ENCODE data around the gene SHQ1.
"Not testable (repeated sequence)": the region's sequence is repeated elsewhere in the genome, so short reads cannot be mapped to it uniquely, and the experiment has no call there.

Gene SHQ1

DNA sequence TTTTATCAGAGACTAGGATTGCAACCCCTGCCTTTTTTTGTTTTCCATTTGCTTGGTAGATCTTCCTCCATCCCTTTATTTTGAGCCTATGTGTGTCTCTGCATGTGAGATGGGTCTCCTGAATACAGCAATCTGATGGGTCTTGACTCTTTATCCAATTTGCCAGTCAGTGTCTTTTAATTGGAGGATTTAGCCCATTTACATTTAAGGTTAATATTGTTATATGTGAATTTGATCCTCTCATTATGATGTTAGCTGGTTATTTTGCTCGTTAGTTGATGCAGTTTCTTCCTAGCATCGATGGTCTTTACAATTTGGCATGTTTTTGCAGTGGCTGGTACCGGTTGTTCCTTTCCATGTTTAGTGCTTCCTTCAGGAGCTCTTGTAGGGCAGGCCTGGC, 134.1 kb downstream of the SHQ1 start:
- not testable (repeated sequence) for DNase-seq

GRCh38 chr3:72710471-72710870, 137.8 kb downstream of the SHQ1 start:
- not testable (repeated sequence) for DNase-seq

GRCh38 chr3:72708441-72708840, 139.8 kb downstream of the SHQ1 start:
- no peak for DNase-seq

DNA sequence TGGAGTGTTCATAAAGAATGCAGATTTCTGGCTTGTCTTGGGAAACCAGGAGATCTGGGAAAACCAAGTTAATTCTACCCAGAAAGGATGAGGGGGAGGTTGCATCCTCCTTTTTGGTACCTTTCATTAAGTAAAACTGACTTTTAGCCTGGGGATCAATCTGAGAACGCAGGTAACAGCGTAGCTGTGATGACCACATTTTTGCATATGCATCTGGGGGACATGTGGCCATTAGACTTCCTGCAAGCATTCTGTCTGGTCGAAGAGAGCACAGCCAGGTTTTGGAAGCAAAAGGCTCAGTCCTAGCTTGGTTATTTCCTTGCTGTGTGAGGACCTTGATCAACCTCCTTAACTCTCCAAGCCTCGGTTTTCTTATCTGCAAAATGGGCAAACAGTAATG, 145.2 kb downstream of the SHQ1 start:
- DNase-seq: no peak

DNA sequence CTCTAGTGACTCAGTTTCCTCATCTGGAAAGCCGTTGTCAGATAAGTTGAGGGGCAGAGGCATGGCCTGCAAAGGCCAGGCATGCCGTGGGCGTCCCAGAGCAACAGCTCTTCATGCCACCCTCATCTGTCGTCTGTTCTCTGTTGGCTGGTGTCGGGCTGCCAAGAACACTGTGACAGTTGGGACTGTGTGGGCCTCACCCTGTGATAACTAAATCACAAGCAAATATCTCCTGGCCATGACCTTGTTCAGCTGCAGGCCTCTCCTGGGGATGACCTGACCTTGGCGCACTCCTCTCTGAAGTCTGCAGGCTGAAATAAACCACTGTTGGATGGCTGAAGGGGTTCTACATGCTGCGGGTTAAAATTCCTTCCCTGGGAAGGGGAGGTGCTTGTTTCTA, 145.9 kb downstream of the SHQ1 start:
- DNase-seq: no peak

DNA sequence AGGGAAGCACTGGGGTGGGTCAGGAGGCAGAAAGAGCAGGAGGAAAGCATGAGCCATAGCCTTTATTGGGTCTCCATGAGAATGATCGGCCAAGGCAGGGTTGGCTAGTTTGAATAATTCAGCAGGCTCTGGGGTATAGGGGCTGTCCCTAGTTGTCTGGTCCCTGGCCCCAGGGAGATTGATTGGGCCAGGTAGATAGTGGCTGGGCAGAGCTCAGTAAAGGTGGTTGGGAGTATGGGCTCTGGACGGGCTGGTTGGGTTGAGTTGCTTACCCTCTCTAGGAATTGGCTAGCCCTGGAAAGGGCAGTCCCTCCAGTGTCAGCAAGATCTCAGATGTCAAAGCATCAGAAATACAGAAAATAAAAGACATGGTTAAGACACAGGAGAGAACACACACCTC, 148.1 kb downstream of the SHQ1 start:
- no peak for DNase-seq

DNA sequence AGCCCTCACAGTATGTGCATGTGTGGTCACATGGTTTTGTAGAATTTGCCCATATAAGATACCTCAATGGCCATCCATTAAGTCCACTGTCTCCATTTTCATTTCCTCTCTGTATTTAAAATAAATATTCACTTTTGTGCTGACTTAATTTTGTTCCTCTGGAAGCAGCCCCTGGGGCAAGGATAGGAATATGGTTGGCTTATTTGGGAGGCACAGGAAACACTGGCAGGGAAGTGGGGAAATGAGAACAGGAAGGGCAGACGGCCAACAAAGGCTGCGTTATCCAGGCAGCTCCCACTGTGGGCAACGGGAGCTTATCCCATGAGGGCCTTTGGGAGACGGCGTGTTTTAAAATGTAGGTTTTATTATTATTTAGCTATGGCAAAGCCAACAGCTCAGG, 148.6 kb downstream of the SHQ1 start:
- DNase-seq: no peak

All from C1 segment of cervical spinal cord (tissue), 14 donors.